GM19099 (cell line): Measurements from ENCODE around the gene HTRA3.

Experiments used
- POLR2A ChIP-seq: IDR thresholded peaks from 3 replicates; pipeline ENCODE4 v1.6.1; 2011; ENCODE audit warnings: low read depth; ENCODE audit not compliant: insufficient read length; ENCODE audit errors: extremely low read depth

Gene HTRA3

GRCh38 chr4:8266508-8266907 lies 3.0 kb upstream of the HTRA3 start:
- no peak for TF ChIP-seq POLR2A

- no peak for TF ChIP-seq POLR2A
These were observed 2.5 kb upstream of the HTRA3 start for GRCh38 chr4:8267077-8267476.

- TF ChIP-seq POLR2A = no peak
These were observed 1.3 kb upstream of the HTRA3 start for GRCh38 chr4:8268211-8268610.

GRCh38 chr4:8268901-8269534 lies 536 bp upstream of the HTRA3 start:
- TF ChIP-seq POLR2A = no peak

- TF ChIP-seq POLR2A = no peak
These were observed 841 bp downstream of the HTRA3 start for GRCh38 chr4:8270418-8270771.

- no peak for TF ChIP-seq POLR2A
These were observed 1.6 kb downstream of the HTRA3 start for GRCh38 chr4:8270912-8271815.

GRCh38 chr4:8271821-8272220 lies 2.3 kb downstream of the HTRA3 start:
- no peak for TF ChIP-seq POLR2A

GRCh38 chr4:8272472-8273428 lies 3.2 kb downstream of the HTRA3 start:
- TF ChIP-seq POLR2A = no peak

- no peak for TF ChIP-seq POLR2A
These were observed 3.9 kb downstream of the HTRA3 start for GRCh38 chr4:8273450-8273849.

- no peak for TF ChIP-seq POLR2A
These were observed 4.6 kb downstream of the HTRA3 start for GRCh38 chr4:8274066-8274652.

- TF ChIP-seq POLR2A = no peak
These were observed 5.4 kb downstream of the HTRA3 start for GRCh38 chr4:8274765-8275547.

GRCh38 chr4:8275548-8275910 lies 6.0 kb downstream of the HTRA3 start:
- TF ChIP-seq POLR2A = no peak

- TF ChIP-seq POLR2A = no peak
These were observed 7.0 kb downstream of the HTRA3 start for GRCh38 chr4:8276358-8277240.

- no peak for TF ChIP-seq POLR2A
These were observed 7.9 kb downstream of the HTRA3 start for GRCh38 chr4:8277356-8278008.
